Naive B cell (primary cell): ENCODE measurements around the gene SPATC1L. TPM values are rescaled to one million over a fixed set of nuclear protein-coding genes. Genes with fewer than 3 reads are reported as not detected.
A peak's percentile ranks its signal among the peaks of the same experiment; 100 is the strongest.
"Not testable (repeated sequence)": the region's sequence is repeated elsewhere in the genome, so short reads cannot be mapped to it uniquely, and the experiment has no call there.

ENCODE experiments used
- ATAC-seq, 2 donors: fragments of 150-1000 bp; cut with Tn5 transposase; 2 replicates each; pipeline ENCODE4 v1.10.0; 2021; ENCODE audit warnings: low read depth in 2 of 2, mild to moderate bottlenecking in 2 of 2, moderate library complexity in 2 of 2
- DNase-seq: peaks from one replicate; pipeline ENCODE4 v3.0.0; 2022
- H3K27ac Mint-ChIP-seq, 6 donors: one replicate each; pipeline ENCODE4 v1.8.0; 2020 to 2022; ENCODE audit warnings: mild to moderate bottlenecking in 6 of 6, mixed read lengths in 6 of 6, moderate library complexity in 5 of 6, inconsistent platforms in 2 of 6
- H3K27me3 Mint-ChIP-seq, 3 donors: one replicate each; pipeline ENCODE4 v1.8.0; 2021 to 2022; ENCODE audit warnings: mixed read lengths in 3 of 3, mild to moderate bottlenecking in 1 of 3
- H3K36me3 Mint-ChIP-seq, 2 donors: one replicate each; pipeline ENCODE4 v1.8.0; 2020 to 2022; ENCODE audit warnings: mixed read lengths in 2 of 2, inconsistent platforms in 1 of 2, mild to moderate bottlenecking in 1 of 2
- H3K4me1 Mint-ChIP-seq, 3 donors: one replicate each; pipeline ENCODE4 v1.8.0; 2020 to 2022; ENCODE audit warnings: mixed read lengths in 3 of 3, inconsistent platforms in 1 of 3, mild to moderate bottlenecking in 1 of 3, moderate library complexity in 1 of 3
- H3K4me3 Mint-ChIP-seq, 8 donors: one replicate each; pipeline ENCODE4 v1.8.0; 2020 to 2022; ENCODE audit warnings: mild to moderate bottlenecking in 8 of 8, mixed read lengths in 8 of 8, moderate library complexity in 8 of 8, inconsistent platforms in 2 of 8
- H3K9me3 Mint-ChIP-seq, 7 donors: one replicate each; pipeline ENCODE4 v1.8.0; 2020 to 2022; ENCODE audit warnings: mixed read lengths in 7 of 7, mild to moderate bottlenecking in 5 of 7, inconsistent platforms in 2 of 7, moderate library complexity in 1 of 7
- polyA plus RNA-seq, 6 donors: library from polyadenylated mRNA; unstranded; fragments of 300-500 nt; fragmentation: Illumina TruSeq; gene quantifications; one replicate each; pipeline ENCODE4 v1.2.3, GENCODE V29; 2021; ENCODE audit warnings: low read depth in 6 of 6

The SPATC1L gene
- polyA plus RNA-seq, 6 donors from 2014 or later, result 4.8 to 13.5 (median 10.7) TPM

DNA sequence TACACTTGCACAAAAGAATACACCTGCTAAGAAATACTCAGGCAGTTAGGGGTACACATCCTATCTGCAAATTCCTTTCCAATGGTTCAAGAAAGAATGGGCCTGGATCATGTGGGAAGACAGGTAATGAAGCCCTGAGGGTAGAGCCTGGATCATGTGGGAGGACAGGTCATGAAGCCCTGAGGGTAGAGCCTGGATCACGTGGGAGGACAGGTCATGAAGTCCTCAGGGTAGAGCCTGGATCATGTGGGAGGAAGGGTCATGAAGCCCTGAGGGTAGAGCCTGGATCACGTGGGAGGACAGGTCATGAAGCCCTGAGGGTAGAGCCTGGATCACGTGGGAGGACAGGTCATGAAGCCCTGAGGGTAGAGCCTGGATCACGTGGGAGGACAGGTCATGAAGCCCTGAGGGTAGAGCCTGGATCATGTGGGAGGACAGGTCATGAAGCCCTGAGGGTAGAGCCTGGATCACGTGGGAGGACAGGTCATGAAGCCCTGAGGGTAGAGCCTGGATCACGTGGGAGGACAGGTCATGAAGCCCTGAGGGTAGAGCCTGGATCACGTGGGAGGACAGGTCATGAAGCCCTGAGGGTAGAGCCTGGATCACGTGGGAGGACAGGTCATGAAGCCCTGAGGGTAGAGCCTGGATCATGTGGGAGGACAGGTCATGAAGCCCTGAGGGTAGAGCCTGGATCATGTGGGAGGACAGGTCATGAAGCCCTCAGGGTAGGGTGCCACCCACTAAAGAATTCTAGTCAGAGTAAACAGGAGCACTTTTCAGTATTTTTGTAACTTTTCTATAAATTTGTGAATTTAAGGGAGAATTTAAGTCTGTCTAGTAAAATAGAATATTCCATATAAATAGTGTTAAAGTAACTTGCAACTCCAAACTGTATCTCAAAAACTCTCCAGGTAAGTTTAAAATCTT, 16.9 kb upstream of the SPATC1L start:
- ATAC-seq, H3K9me3 Mint-ChIP-seq: not testable (repeated sequence)

DNA sequence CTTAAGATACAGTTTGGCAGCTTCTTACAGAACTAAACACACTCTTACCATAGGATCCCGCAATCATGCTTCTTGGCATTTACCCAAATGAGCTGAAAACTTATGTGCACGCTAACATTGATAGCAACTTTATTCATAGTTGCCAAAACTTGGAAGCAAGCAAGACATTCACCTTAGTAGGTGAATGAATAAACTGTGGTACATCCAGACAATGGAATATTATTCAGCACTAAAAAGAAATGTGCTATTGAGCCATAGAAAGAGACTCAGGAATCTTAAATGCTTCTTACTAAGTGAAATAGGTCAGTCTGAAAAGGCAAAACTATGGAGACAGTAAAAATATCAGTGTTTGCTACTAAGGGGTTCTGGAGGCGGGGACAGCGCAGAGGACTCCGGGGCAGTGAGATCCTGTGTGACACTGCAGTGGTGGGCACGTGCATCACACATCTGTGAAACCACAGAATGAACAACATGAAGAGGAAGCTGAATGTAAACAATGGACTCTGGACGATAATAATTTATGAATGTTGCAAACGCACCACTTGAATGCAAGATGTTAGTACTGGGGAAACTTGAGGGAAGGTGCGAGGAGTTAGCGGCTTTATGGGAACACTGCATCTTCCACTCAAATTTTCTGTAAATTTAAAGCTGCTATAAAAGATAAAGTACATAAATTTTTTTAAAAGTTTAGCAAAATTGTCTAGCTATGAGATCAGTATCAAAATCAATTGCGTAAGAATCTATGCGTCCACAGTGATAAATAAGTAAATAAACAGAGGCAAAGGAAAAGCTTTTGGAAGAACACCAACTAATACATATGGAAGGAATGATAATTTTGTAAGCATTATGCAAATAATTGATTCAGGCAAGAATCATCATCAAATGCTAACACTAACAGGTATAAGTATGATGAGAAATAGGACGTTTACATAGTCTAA, 15.4 kb upstream of the SPATC1L start:
- H3K27me3 Mint-ChIP-seq, result no peaks in the 10 kb centered on the region
- no peaks in the 10 kb centered on the region for H3K9me3 Mint-ChIP-seq
- no peaks in the 10 kb centered on the region for H3K4me1 Mint-ChIP-seq
- DNase-seq, result no peak
- peaks cover 31 to 34% of the 10 kb centered on the region in 2 donors for H3K36me3 Mint-ChIP-seq
- peak overlapping the region in 1 of 6 donors; percentile 15 for H3K27ac Mint-ChIP-seq
- no peak overlapping the region for H3K4me3 Mint-ChIP-seq
- ATAC-seq, result no peak

More for the DNA sequence above, 16.9 kb upstream of the SPATC1L start:
- H3K27ac Mint-ChIP-seq, H3K4me1 Mint-ChIP-seq, H3K27me3 Mint-ChIP-seq, H3K4me3 Mint-ChIP-seq, DNase-seq: not testable (repeated sequence)
- peaks cover 31 to 34% of the 10 kb centered on the region in 2 donors for H3K36me3 Mint-ChIP-seq

DNA sequence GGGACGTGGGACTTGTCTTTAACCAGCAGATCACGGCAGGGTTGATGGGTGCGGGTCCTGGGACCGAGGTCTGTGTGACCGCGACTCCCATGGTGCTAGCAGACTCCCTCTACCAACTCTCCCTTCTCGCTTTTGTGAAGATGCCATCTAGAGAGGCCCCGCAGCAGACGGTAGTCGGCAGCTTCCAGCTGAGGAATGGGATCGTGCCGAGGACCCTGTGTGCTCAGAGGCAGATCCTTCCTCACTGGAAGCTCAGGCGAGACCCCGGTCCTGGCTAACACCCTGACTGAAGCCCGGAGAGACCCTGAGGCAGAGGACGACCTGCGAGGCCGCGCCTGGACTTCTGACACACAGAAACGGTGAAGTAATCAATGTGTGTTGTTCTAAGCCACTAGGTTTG, 12.5 kb upstream of the SPATC1L start:
- Mint-ChIP-seq H3K4me1 (no peaks in the 10 kb centered on the region), H3K27ac (peak overlapping the region in 1 of 6 donors; percentile 43), H3K9me3 (no peaks in the 10 kb centered on the region), H3K36me3 (peaks cover 24 to 29% of the 10 kb centered on the region in 2 donors), H3K4me3 (peak overlapping the region in 1 of 8 donors; percentile 58), H3K27me3 (no peaks in the 10 kb centered on the region)
- no peak for ATAC-seq
- DNase-seq, result no peak

DNA sequence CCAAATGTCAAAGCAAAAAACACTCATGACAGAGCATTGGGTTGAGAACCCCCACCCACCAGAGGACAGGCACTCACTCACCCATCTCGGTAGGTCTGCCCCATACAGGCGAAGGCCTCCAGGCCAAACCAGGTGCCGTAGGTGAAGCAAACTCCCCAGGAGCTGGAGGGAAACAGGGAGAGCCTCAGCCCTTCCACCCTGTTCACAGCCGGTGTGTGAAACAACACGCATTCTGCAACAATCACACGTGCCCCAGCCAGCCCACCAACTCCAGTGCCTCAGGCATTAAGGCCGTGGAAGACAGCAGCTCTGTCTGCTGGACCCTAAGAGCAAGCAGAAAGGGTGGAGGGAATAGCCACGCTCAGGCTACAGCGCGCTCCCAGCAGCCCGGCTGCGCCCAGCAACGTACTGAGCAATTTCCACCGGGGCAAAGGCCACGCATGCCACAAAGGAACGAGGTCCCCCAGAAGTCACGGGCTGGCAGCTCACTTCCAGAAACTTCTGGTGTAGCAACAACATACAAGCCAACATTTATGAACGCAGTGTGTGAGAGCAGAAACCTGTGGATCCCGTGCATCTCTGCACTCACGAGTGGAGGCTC, 11.4 kb upstream of the SPATC1L start:
- Mint-ChIP-seq H3K4me3 (no peak overlapping the region), H3K9me3 (no peaks in the 10 kb centered on the region), H3K27ac (no peak overlapping the region), H3K36me3 (peaks cover 24 to 29% of the 10 kb centered on the region in 2 donors), H3K4me1 (no peaks in the 10 kb centered on the region), H3K27me3 (no peaks in the 10 kb centered on the region)
- DNase-seq (no peak), ATAC-seq (no peak)

DNA sequence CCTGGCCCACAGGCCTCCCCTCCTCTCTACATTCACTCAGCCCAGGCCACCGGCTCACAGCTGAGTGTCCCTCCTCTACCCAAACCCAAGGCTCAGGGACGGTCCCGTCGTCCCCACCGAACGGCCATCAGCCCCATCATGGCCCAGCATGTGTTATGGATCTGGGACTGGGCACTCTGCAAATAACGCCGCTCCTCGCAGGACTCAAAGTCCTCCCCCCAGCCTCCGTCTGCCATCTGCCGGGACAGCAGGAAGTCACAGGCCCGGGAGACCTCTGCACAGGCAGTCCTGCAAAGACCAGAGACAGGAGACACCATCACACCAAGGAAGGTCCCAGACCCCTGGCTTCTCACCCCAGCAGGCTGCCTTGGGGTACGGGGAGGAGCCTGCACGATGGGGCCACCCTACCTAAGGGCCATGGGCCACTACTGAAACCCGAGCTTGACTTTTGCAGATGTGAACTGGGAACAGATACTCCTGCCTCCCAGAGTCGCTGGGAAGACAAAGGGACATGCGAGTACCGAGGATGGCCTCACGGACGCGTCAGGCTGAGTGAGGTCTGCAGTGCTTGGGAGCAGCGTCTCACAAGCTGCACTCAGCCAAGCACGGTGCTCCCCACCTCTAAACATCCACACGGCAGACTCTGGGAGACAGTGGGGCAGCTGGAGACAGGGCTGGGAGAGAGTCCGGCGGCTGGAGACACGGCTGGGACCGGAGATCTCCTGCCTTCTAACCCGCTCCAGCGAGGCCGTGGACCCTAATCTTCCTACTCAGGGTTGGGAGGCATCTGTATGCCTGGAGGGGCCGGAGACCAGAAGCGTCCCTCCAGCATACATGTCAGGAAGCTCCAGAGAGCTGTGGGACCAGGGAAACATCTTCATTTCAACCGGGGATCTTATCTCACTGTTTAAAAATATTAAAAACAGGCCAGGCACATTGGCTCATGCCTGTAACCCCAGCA, 10.4 kb upstream of the SPATC1L start:
- H3K9me3 Mint-ChIP-seq, result no peaks in the 10 kb centered on the region
- no peaks in the 10 kb centered on the region for H3K4me1 Mint-ChIP-seq
- H3K27me3 Mint-ChIP-seq, result no peaks in the 10 kb centered on the region
- H3K4me3 Mint-ChIP-seq, result no peak overlapping the region
- ATAC-seq (no peak), DNase-seq (no peak)
- no peak overlapping the region for H3K27ac Mint-ChIP-seq
- H3K36me3 Mint-ChIP-seq, result peaks cover 15 to 24% of the 10 kb centered on the region in 2 donors

DNA sequence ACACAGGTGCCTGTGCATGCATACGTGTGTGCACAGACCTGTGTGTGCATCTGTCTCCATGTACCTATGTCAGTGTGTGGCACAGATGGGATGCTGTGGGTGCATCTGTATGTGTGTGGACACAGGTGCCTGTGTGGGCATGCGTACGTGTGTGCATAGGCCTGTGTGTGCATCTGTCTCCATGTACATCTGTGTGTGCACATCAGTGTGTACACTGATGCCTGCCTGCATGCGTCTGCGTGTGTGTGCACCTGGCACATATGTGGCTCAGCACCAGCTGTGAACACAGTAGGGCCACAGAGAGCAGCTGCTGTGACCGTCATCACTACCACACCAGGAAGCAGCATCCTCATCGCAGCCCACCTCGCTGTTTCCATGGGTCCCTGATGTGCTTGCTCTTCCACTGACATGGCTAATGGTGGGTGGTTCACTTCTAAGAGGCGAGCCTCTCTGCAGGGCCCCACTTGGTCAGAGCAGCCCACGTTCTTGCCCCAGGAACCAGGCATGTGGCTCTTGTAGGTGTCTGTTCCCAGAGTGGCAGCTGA, 9.6 kb upstream of the SPATC1L start:
- Mint-ChIP-seq H3K36me3 (peaks cover 9 to 16% of the 10 kb centered on the region in 2 donors), H3K4me3 (no peak overlapping the region), H3K9me3 (no peaks in the 10 kb centered on the region), H3K27ac (no peak overlapping the region), H3K4me1 (no peaks in the 10 kb centered on the region), H3K27me3 (no peaks in the 10 kb centered on the region)
- DNase-seq (no peak), ATAC-seq (no peak)

DNA sequence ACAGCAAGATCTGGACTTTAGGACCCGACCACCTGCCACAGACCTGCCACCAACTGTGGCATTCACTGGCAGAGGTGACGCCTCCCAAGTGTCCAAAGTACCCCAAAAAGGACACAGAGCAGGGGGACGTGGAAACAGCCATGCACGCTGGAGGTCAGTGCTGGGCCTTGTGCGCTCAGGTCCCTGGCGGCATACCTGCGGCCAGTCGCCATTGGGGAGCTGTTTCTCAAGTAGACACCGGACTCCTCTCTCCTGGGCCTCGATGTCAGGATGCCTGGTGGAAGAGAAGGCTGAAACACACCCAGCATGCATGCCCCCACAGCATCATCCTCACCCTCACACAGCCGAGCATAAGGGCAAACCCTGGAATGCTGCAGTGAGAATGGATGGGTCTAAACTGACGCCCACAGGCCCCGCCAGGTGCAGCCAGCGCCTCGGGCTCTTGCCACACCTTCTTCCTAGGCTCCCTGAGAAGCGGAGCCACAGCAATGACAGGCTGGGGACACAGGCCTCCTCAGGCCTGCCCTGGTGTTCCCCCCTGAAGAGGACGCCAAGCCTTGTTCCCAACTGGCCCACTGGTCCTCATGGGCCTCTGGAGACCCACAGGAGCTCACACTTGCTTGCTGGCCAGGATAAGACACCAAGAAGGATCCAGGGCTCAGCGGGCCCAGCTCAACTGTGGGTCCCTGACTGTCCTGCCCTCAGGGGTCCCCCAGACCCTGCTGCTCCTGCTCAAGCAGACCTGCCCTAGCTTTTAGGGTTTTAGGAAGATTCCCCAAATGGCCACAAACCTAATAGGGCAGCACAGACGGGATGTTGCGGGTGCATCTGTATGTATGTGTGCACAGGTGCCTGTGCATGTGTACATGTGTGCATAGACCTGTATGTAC, 7.7 kb upstream of the SPATC1L start:
- DNase-seq (no peak), ATAC-seq (no peak)
- Mint-ChIP-seq H3K36me3 (peaks cover 0 to 2% of the 10 kb centered on the region in 2 donors), H3K27ac (no peak overlapping the region), H3K4me1 (no peaks in the 10 kb centered on the region), H3K27me3 (no peaks in the 10 kb centered on the region), H3K9me3 (no peaks in the 10 kb centered on the region), H3K4me3 (no peak overlapping the region)

DNA sequence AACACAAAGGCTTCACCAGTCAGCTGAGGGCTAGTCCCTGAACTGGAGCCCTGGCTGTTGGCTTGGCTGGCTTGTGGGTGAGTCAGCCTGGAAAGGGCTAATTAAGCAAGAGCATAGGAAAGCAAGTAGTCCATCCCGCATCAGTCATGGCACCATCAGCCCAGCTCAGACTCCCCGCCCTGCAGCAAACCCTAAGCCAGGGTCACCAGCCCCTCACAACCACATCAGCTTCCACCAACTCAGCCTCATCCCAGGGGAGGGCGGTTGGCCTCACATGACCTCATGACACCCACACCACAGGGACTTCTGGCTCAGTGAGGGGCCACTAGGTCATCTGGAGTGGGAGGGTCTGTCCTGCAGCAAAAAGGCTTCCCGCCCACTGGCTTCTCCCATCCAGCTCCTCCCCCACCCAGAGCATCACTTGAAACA, 7.0 kb upstream of the SPATC1L start:
- Mint-ChIP-seq H3K27me3 (no peaks in the 10 kb centered on the region), H3K27ac (no peak overlapping the region)
- no peak for DNase-seq

DNA sequence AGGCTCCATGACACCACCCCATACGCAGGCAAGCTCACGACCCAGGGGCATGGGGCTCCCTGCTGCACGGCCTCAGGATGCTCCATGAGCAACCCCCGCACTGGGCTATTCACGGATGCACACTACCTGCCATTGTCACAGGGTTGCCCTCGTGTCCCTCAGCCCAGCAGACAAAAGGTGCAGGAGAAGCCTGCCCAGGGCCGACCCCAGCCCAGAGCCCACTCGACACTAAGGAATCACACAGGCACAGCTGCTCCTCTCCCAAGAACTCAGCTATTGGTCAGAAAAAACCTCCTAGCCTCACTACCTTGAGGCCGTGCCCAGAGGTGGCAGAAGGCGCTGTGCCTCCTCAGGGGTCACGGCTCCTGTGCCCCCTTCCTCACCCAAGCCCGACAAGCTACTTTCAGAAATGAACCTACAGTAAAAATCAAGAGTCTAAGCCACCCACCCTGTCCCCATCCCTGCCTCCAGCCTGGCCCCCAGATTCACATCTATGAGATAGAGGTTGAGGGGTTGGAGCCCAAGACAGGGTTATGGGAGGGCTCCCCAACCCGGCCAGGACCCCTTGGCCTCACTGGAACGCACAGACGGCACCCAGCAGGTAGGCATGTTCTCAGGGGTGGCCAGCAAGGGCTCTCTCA, 6.4 kb upstream of the SPATC1L start:
- DNase-seq, result no peak
- peak overlapping the region in 1 of 6 donors; percentile 33 for H3K27ac Mint-ChIP-seq
- H3K36me3 Mint-ChIP-seq, result no peaks in the 10 kb centered on the region
- H3K4me3 Mint-ChIP-seq, result peak overlapping the region in 2 of 8 donors; percentile 22 to 29
- ATAC-seq, result no peak
- no peaks in the 10 kb centered on the region for H3K9me3 Mint-ChIP-seq
- no peaks in the 10 kb centered on the region for H3K4me1 Mint-ChIP-seq
- H3K27me3 Mint-ChIP-seq, result no peaks in the 10 kb centered on the region

More for the DNA sequence above, 7.0 kb upstream of the SPATC1L start:
- Mint-ChIP-seq H3K4me3 (no peak overlapping the region), H3K9me3 (no peaks in the 10 kb centered on the region), H3K36me3 (no peaks in the 10 kb centered on the region), H3K4me1 (no peaks in the 10 kb centered on the region)
- ATAC-seq, result no peak

DNA sequence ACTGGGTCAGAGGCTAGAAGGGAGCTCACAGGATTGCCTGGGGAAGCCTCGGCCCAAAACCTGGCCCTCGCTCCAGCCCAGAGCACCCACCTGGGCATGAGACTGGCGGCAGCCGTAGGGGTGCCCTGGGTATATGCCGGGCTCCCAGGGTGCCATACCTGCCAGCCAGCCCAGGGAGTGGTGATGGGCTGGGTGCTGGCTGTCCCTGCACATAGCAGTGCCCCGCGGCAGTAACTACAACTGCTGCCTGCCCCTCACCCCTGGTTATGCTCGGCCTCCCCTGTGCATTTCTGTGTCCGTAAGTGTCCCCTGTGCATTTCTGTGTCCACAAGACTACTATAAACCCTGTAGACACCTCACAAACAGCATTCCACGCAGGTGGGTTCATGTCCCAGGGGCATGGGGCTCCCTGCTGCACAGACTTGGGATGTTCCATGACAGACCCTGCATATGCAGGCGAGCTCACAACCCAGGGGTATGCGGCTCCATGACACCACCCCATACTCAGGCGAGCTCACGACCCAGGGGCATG, 5.8 kb upstream of the SPATC1L start:
- H3K4me1 Mint-ChIP-seq, result peaks cover 0 to 2% (median 0%) of the 10 kb centered on the region in 3 donors
- no peaks in the 10 kb centered on the region for H3K9me3 Mint-ChIP-seq
- no peak for ATAC-seq
- H3K27ac Mint-ChIP-seq, result no peak overlapping the region
- no peaks in the 10 kb centered on the region for H3K27me3 Mint-ChIP-seq
- DNase-seq, result no peak
- no peaks in the 10 kb centered on the region for H3K36me3 Mint-ChIP-seq
- H3K4me3 Mint-ChIP-seq, result no peak overlapping the region
